Stimulated activated CD8-positive, alpha-beta memory T cell treated with anti-CD3 and anti-CD28 coated beads, Interleukin-4, amount 100 ng/mL, for 1 hour (primary cell): ENCODE results near the gene LATS2.
A peak's percentile ranks its signal among the peaks of the same experiment; 100 is the strongest.

Experiments
- DNase-seq, 2 donors: peaks; one replicate each; pipeline ENCODE4 v3.0.0-alpha.2; 2020; ENCODE audit warnings: low read depth in 2 of 2, low spot score in 1 of 2

LATS2 gene

GRCh38 chr13:21061029-21061763 lies at the start of gene LATS2:
TSS of gene LATS2 (minus strand) at chr13:21061586. CDS start at chr13:21046026, 15,560 bp downstream.
- DNase-seq: peak; percentile 38 to 47

- no peak for DNase-seq
Observed at GRCh38 chr13:21109168-21109567, 47.8 kb upstream of the LATS2 start.

- no peak for DNase-seq
Observed at GRCh38 chr13:21106089-21106488, 44.7 kb upstream of the LATS2 start.

GRCh38 chr13:21104199-21105019 lies 43.0 kb upstream of the LATS2 start:
- DNase-seq: no peak

GRCh38 chr13:21101865-21102576 lies 40.6 kb upstream of the LATS2 start:
- DNase-seq: no peak

GRCh38 chr13:21100994-21101757 lies 39.8 kb upstream of the LATS2 start:
- no peak for DNase-seq

GRCh38 chr13:21100211-21100610 lies 38.8 kb upstream of the LATS2 start:
- no peak for DNase-seq

- no peak for DNase-seq
Observed at GRCh38 chr13:21095311-21095710, 33.9 kb upstream of the LATS2 start.

- DNase-seq: no peak
Observed at GRCh38 chr13:21089830-21090229, 28.4 kb upstream of the LATS2 start.

- DNase-seq: no peak
Observed at GRCh38 chr13:21088534-21088933, 27.1 kb upstream of the LATS2 start.

GRCh38 chr13:21086929-21087328 lies 25.5 kb upstream of the LATS2 start:
- DNase-seq: no peak

- no peak for DNase-seq
Observed at GRCh38 chr13:21081926-21082325, 20.5 kb upstream of the LATS2 start.

GRCh38 chr13:21080593-21080891 lies 19.2 kb upstream of the LATS2 start:
- DNase-seq: no peak

GRCh38 chr13:21079761-21080592 lies 18.6 kb upstream of the LATS2 start:
- no peak for DNase-seq

GRCh38 chr13:21079221-21079620 lies 17.8 kb upstream of the LATS2 start:
- no peak for DNase-seq

GRCh38 chr13:21078501-21078900 lies 17.1 kb upstream of the LATS2 start:
- DNase-seq: no peak

- DNase-seq: no peak
Observed at GRCh38 chr13:21077788-21078353, 16.5 kb upstream of the LATS2 start.

GRCh38 chr13:21077076-21077787 lies 15.8 kb upstream of the LATS2 start:
- DNase-seq: no peak

- no peak for DNase-seq
Observed at GRCh38 chr13:21076253-21076652, 14.9 kb upstream of the LATS2 start.
